ENCODE results near the gene SRC.

The SRC gene

DNA sequence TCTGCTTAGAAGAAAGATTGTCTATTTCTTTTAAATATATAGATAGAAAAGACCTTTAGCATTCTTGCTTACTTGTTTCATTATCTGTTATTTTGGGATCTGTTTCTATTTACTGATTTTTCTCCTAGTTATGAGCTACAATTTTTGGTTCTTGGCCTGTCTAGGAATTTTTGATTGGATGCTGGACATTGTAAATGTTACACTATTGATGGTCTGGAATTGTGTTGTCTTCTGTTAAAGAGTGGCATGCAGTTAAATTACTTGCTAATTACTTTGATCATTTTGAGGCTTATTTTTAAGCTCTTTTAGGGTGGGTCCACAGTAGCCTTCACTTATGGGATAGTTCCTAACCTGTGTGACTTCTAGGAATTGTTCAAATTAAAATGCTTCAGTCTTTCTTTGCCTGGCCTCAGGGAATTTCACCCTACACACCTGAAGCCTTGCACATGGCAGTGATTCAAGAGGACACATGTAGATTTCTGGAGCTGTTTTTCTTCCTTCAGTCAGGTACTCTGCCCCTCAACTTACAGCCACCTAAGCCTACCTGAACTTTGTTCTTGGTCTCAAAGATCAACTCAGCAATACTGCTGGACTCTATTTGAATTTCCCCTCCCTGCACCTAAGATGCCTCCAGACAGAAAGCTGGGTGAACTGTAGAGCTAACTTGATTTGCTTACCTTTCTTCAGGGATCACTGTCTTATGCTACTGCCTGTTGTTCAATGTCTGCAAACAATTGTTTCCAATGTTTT, 108.9 kb downstream of the SRC start:
- DNase-seq (ENCODE audit: low spot score): no peak
